Colonic mucosa (tissue), 4 donors: Measurements from ENCODE around the gene SCP2. TPM values are rescaled to one million over a fixed set of nuclear protein-coding genes. Genes with fewer than 3 reads are reported as not detected.

ENCODE experiments used
- DNase-seq: peaks from one replicate; pipeline ENCODE4 v3.0.0-alpha.2; 2020
- H3K27ac ChIP-seq: fragments of 200-600 bp; one replicate; pipeline ENCODE4 v1.8.0; 2021
- H3K27me3 ChIP-seq: fragments of 200-600 bp; one replicate; pipeline ENCODE4 v1.8.0; 2021
- H3K36me3 ChIP-seq: fragments of 200-600 bp; one replicate; pipeline ENCODE4 v1.8.0; 2021
- H3K4me1 ChIP-seq: fragments of 200-600 bp; one replicate; pipeline ENCODE4 v1.8.0; 2021; ENCODE audit warnings: mild to moderate bottlenecking
- H3K4me3 ChIP-seq: fragments of 200-600 bp; one replicate; pipeline ENCODE4 v1.8.0; 2021
- H3K9ac ChIP-seq, 2 donors: one replicate each; pipeline ENCODE4 v1.7.0; 2013; ENCODE audit warnings: control low read depth in 2 of 2, low read depth in 2 of 2, low read length in 2 of 2
- H3K9me3 ChIP-seq: fragments of 200-600 bp; one replicate; pipeline ENCODE4 v1.8.0; 2021
- CTCF ChIP-seq: fragments of 200-600 bp; IDR thresholded peaks from one replicate; pipeline ENCODE4 v1.8.0; 2022; ENCODE audit warnings: antibody characterized with exemption, mild to moderate bottlenecking
- intact Hi-C: fragments of 100-400 bp; cut with DNase I; formaldehyde crosslinking; loops from one replicate; pipeline ENCODE4 v1.14.1; 2022
- total RNA-seq, 2 donors: library from RNA; stranded (reverse); fragmentation: NEBNext Ultra II Directional in 1 of 2; extraction: Animal tissue kit (Norgen Biotek cat#: 25700) in 1 of 2; gene quantifications; one replicate each; pipeline ENCODE4 v1.2.1, GENCODE V29; 2021
- donor health status: healthy.
- donor health status: DM: no; HTN: no; CAD: no.
- donor health status: DM: no; HTN: no; CAD: no.

The SCP2 gene
- total RNA-seq, 2 donors from 2014 or later = 178 to 325 TPM

GRCh38 chr1:53060579-53060978, 133.5 kb downstream of the SCP2 start:
- Histone ChIP-seq H3K9me3 (no peaks in the 10 kb centered on the region), H3K4me3 (no peak overlapping the region), H3K9ac (no peak overlapping the region), H3K4me1 (no peaks in the 10 kb centered on the region), H3K27me3 (peaks cover 32% of the 10 kb centered on the region), H3K36me3 (no peaks in the 10 kb centered on the region), H3K27ac (peak overlapping the region; percentile 12)
- DNase-seq = no peak
- no peak for TF ChIP-seq CTCF
- intact Hi-C loops = no loop called here

GRCh38 chr1:53061123-53061858, 134.2 kb downstream of the SCP2 start:
- Histone ChIP-seq H3K4me3 (peak overlapping the region; percentile 37), H3K27ac (peak overlapping the region; percentile 12), H3K4me1 (no peaks in the 10 kb centered on the region), H3K9ac (peak overlapping the region in 1 of 2 donors; percentile 48), H3K9me3 (no peaks in the 10 kb centered on the region), H3K27me3 (peaks cover 32% of the 10 kb centered on the region), H3K36me3 (no peaks in the 10 kb centered on the region)
- DNase-seq = no peak
- intact Hi-C loops = no loop called here
- no peak for TF ChIP-seq CTCF

- Histone ChIP-seq H3K4me1 (no peaks in the 10 kb centered on the region), H3K27me3 (peaks cover 32% of the 10 kb centered on the region), H3K9ac (peak within 1 kb of the TSS in 1 of 2 donors; percentile 63), H3K36me3 (no peaks in the 10 kb centered on the region), H3K27ac (no peak within 1 kb of the TSS), H3K4me3 (peak within 1 kb of the TSS; percentile 37), H3K9me3 (no peaks in the 10 kb centered on the region)
- intact Hi-C loops = no loop called here
- no peak for DNase-seq
- no peak for TF ChIP-seq CTCF
Measured at GRCh38 chr1:53061859-53062707, 135.0 kb downstream of the SCP2 start, which contains the start of gene PODN. PODN (plus strand) TSS chr1:53062213; CDS start chr1:53069856, 7,643 bp downstream.

GRCh38 chr1:53062708-53063591, 135.9 kb downstream of the SCP2 start:
- H3K4me1 ChIP-seq = no peaks in the 10 kb centered on the region
- H3K36me3 ChIP-seq = no peaks in the 10 kb centered on the region
- peak overlapping the region; percentile 37 for H3K4me3 ChIP-seq
- no peak overlapping the region for H3K27ac ChIP-seq
- no peaks in the 10 kb centered on the region for H3K9me3 ChIP-seq
- TF ChIP-seq CTCF = no peak
- H3K27me3 ChIP-seq = peaks cover 32% of the 10 kb centered on the region
- intact Hi-C loops = no loop called here
- DNase-seq = no peak
- H3K9ac ChIP-seq = peak overlapping the region in 1 of 2 donors; percentile 63
